Hepatocyte (in vitro differentiated cells): ENCODE results near the gene ACAN.

ENCODE experiments used
- CTCF ChIP-seq: fragments of 200-600 bp; sonication (generic); IDR thresholded peaks from 2 replicates; pipeline ENCODE4 v1.5.1; 2016; ENCODE audit warnings: antibody characterized with exemption, mild to moderate bottlenecking; ENCODE audit not compliant: poor library complexity
- EZH2phosphoT487 ChIP-seq: fragments of 200-600 bp; sonication (generic); IDR thresholded peaks from one replicate; pipeline ENCODE4 v1.6.1; 2018; ENCODE audit warnings: antibody characterized with exemption, mild to moderate bottlenecking, low read depth, moderate library complexity; ENCODE audit not compliant: unreplicated experiment, severe bottlenecking

GRCh38 chr15:88882785-88883184, 79.5 kb downstream of the ACAN start:
- TF ChIP-seq CTCF: no peak
- no peak for TF ChIP-seq EZH2phosphoT487
